HCT116 (cell line): ENCODE data around the gene ITPR2. TPM values are rescaled to one million over a fixed set of nuclear protein-coding genes. Genes with fewer than 3 reads are reported as not detected.

ENCODE experiments used
- ATAC-seq: fragments of 200-7000 bp; cut with Tn5 transposase; 2 replicates; pipeline ENCODE4 v1.9.1; 2020; ENCODE audit warnings: mild to moderate bottlenecking, moderate library complexity
- BruUV-seq: library from RNA; stranded (reverse); fragments of 400-500 nt; replicated peaks from 2 replicates; lab custom pipeline; 2021; lab: Mats Ljungman, UMichigan
- CTCF ChIA-PET: fragments of 300-600 bp; sonication (Branson Sonifier 250); formaldehyde crosslinking; loops from one replicate; lab custom pipeline; 2021; ENCODE audit warnings: antibody characterized with exemption; lab: Charles Lee
- POLR2A ChIA-PET: fragments of 300-600, 350-600 bp; sonication (Branson Sonifier 250); formaldehyde crosslinking; loops from one replicate; lab custom pipeline; 2021; ENCODE audit warnings: antibody characterized with exemption; lab: Charles Lee
- RAD21 ChIA-PET, 2 experiments: fragments of 300-600 bp; sonication (Branson Sonifier 250); formaldehyde crosslinking; loops; one replicate each; lab custom pipeline; 2023; ENCODE audit warnings: low total read pairs in 2 of 2; ENCODE audit not compliant: uncharacterized antibody in 2 of 2, unreplicated experiment in 2 of 2, low non-redundant PET in 1 of 2; lab: Charles Lee
- DNase-seq: peaks from one replicate; pipeline ENCODE4 v3.0.0-alpha.2; 2010; ENCODE audit warnings: low read depth, low spot score
- H2AFZ ChIP-seq: fragments of 200-600 bp; shearing (Covaris generic), sonication (generic); 2 replicates; pipeline ENCODE4 v1.6.1; 2017; ENCODE audit warnings: low read depth, mixed run types, mixed read lengths, antibody characterized with exemption, low read length; ENCODE audit not compliant: poor library complexity, severe bottlenecking
- H3K27ac ChIP-seq: 2 replicates; pipeline ENCODE4 v1.5.1; 2012; ENCODE audit warnings: low read depth, low read length
- H3K27me3 ChIP-seq: fragments of 200-600 bp; sonication (generic); 2 replicates; pipeline ENCODE4 v1.6.1; 2016; ENCODE audit warnings: mixed run types, low read length, mixed read lengths; ENCODE audit not compliant: insufficient read depth
- H3K36me3 ChIP-seq, 2 experiments: fragments of 200-500 bp in 1 of 2; fragments of 200-600 bp in 1 of 2; sonication (Bioruptor generic) in 1 of 2; sonication (generic) in 1 of 2; 2 replicates each; pipeline versions ENCODE4 v1.5.1 to v1.6.1; 2014 to 2016; ENCODE audit warnings: low read length in 2 of 2, inconsistent platforms in 1 of 2, mixed read lengths in 1 of 2, mixed run types in 1 of 2; ENCODE audit not compliant: insufficient read depth in 2 of 2, control insufficient read depth in 1 of 2
- H3K4me1 ChIP-seq, 2 experiments: fragments of 200-600 bp in 1 of 2; sonication (generic) in 1 of 2; 2 replicates each; pipeline versions ENCODE4 v1.5.1 to v1.6.1; 2012 to 2017; ENCODE audit warnings: low read length in 2 of 2, inconsistent platforms in 1 of 2, mild to moderate bottlenecking in 1 of 2, mixed read lengths in 1 of 2, mixed run types in 1 of 2, moderate library complexity in 1 of 2; ENCODE audit not compliant: insufficient read depth in 2 of 2, control insufficient read depth in 1 of 2
- H3K4me2 ChIP-seq: fragments of 200-600 bp; sonication (generic); 2 replicates; pipeline ENCODE4 v1.6.1; 2017; ENCODE audit warnings: mixed run types, low read length, mixed read lengths
- H3K4me3 ChIP-seq, 2 experiments: fragments of 200-600 bp in 1 of 2; sonication (generic) in 1 of 2; replicated peaks in 1 of 2; 2 replicates each; pipeline ENCODE4 v1.5.1; 2011 to 2016; ENCODE audit warnings: low read length in 2 of 2, control low read depth in 1 of 2, low read depth in 1 of 2, mild to moderate bottlenecking in 1 of 2, mixed read lengths in 1 of 2, mixed run types in 1 of 2
- H3K79me2 ChIP-seq: fragments of 200-600 bp; sonication (generic); 2 replicates; pipeline ENCODE4 v1.6.1; 2017; ENCODE audit warnings: mild to moderate bottlenecking, mixed run types, low read length, moderate library complexity, mixed read lengths; ENCODE audit not compliant: insufficient read depth
- H3K9ac ChIP-seq: fragments of 200-600 bp; sonication (generic); 2 replicates; pipeline ENCODE4 v1.6.1; 2016; ENCODE audit warnings: low read length, mixed read lengths
- H3K9me2 ChIP-seq: fragments of 200-600 bp; sonication (generic), shearing (Covaris generic); 2 replicates; pipeline ENCODE4 v1.6.1; 2017; ENCODE audit warnings: mixed run types, mild to moderate bottlenecking, moderate library complexity; ENCODE audit not compliant: insufficient read depth
- H3K9me3 ChIP-seq, 2 experiments: fragments of 200-500 bp in 1 of 2; fragments of 200-600 bp in 1 of 2; sonication (Bioruptor generic) in 1 of 2; sonication (generic) in 1 of 2; 2 replicates each; pipeline ENCODE4 v1.6.1; 2014 to 2017; ENCODE audit warnings: low read length in 2 of 2, mixed read lengths in 2 of 2, inconsistent platforms in 1 of 2, low read depth in 1 of 2, mild to moderate bottlenecking in 1 of 2, mixed run types in 1 of 2, moderate library complexity in 1 of 2; ENCODE audit not compliant: control insufficient read depth in 1 of 2, insufficient read depth in 1 of 2
- H4K20me1 ChIP-seq: fragments of 200-600 bp; sonication (generic), shearing (Covaris generic); 2 replicates; pipeline ENCODE4 v1.6.1; 2017; ENCODE audit warnings: mixed run types, mild to moderate bottlenecking, moderate library complexity; ENCODE audit not compliant: insufficient read depth
- CEBPB ChIP-seq: IDR thresholded peaks from 2 replicates; pipeline ENCODE4 v1.6.1; 2012; ENCODE audit warnings: low read depth
- JUND ChIP-seq: IDR thresholded peaks from 2 replicates; pipeline ENCODE4 v1.6.1; 2012
- MAX ChIP-seq: IDR thresholded peaks from 2 replicates; pipeline ENCODE4 v1.6.1; 2012
- POLR2AphosphoS5 ChIP-seq: IDR thresholded peaks from 2 replicates; pipeline ENCODE4 v1.6.1; 2011; ENCODE audit warnings: mild to moderate bottlenecking, low read depth, low read length, moderate library complexity
- RAD21 ChIP-seq: IDR thresholded peaks from 2 replicates; pipeline ENCODE4 v1.6.1; 2012; ENCODE audit warnings: low read depth, mild to moderate bottlenecking
- REST ChIP-seq: IDR thresholded peaks from 2 replicates; pipeline ENCODE4 v1.6.1; 2012; ENCODE audit warnings: low read depth
- SIN3A ChIP-seq: IDR thresholded peaks from 2 replicates; pipeline ENCODE4 v1.6.1; 2012; ENCODE audit warnings: low read depth
- SRF ChIP-seq: IDR thresholded peaks from 2 replicates; pipeline ENCODE4 v1.6.1; 2012; ENCODE audit warnings: low read depth
- TCF7L2 ChIP-seq: IDR thresholded peaks from 2 replicates; pipeline ENCODE4 v1.7.0; 2011; ENCODE audit warnings: borderline replicate concordance, inconsistent platforms; ENCODE audit not compliant: insufficient read depth, insufficient read length; ENCODE audit errors: extremely low read depth
- ZNF274 ChIP-seq: fragments of 200-500 bp; sonication (Bioruptor generic); IDR thresholded peaks from 2 replicates; pipeline ENCODE4 v1.6.1; 2014; ENCODE audit warnings: mild to moderate bottlenecking, low read depth, low read length, inconsistent platforms
- intact Hi-C: fragments of 100-400 bp; cut with micrococcal nuclease; formaldehyde crosslinking; loops from 2 replicates; pipeline ENCODE4 v1.10.0; 2022
- total RNA-seq: library from RNA; stranded (reverse); gene quantifications from one replicate; pipeline ENCODE4 v1.2.1, GENCODE V29; 2021; ENCODE audit not compliant: unreplicated experiment
- TF ChIP-seq, protein P1 (sequence below): IDR thresholded peaks from 2 replicates; pipeline ENCODE4 v1.6.1; 2011; ENCODE audit warnings: mild to moderate bottlenecking, low read length, moderate library complexity; ENCODE audit not compliant: insufficient replicate concordance; ENCODE audit errors: extremely low read depth
- TF ChIP-seq, protein P2 (sequence below): IDR thresholded peaks from 2 replicates; pipeline ENCODE4 v1.6.1; 2012

Gene ITPR2
- total RNA-seq, 1 experiment from 2014 or later: 6.5 TPM

DNA sequence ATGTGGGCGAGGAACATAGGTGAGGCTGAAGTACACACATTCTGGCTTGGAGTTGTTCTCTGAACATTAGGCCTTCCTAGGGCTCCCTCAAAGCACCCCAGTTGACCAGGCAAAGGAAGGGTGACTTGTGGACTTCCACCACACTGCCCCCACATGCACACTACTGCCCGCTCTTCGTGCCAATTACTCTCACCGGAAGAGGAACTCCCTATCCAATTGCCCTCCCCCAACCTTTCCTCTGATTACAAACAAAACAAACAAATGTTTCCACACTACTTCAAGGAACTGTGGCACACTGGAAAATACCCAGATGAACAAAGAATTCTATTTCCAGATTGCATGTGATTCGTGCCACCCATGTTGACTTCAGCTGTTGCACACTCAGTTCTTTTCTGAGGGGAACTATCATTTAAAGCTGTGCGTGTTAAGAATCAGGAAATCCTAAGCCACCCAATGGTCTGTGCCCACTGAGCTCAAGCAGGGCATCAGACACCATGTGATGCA is 498.3 kb downstream of the ITPR2 start:
- ChIA-PET CTCF (no interaction called here), POLR2A (no interaction called here), RAD21 (no interaction called here)
- Histone ChIP-seq H3K4me3 (no peak overlapping the region), H3K27ac (no peak overlapping the region), H3K9ac (no peak overlapping the region), H3K9me2 (no peaks in the 10 kb centered on the region), H3K36me3 (no peaks in the 10 kb centered on the region), H3K79me2 (no peaks in the 10 kb centered on the region), H2AFZ (no peak overlapping the region), H3K9me3 (no peaks in the 10 kb centered on the region), H3K4me2 (no peak overlapping the region), H3K27me3 (no peaks in the 10 kb centered on the region), H3K4me1 (peaks cover 2 to 11% of the 10 kb centered on the region in 2 experiments; a peak in 2 of 4 replicates), H4K20me1 (no peaks in the 10 kb centered on the region)
- intact Hi-C loops: no loop called here
- no peak for TF ChIP-seq CEBPB
- no peak for TF ChIP-seq REST
- DNase-seq (no peak), ATAC-seq (no peak)
- BruUV-seq: no TSS peak

DNA sequence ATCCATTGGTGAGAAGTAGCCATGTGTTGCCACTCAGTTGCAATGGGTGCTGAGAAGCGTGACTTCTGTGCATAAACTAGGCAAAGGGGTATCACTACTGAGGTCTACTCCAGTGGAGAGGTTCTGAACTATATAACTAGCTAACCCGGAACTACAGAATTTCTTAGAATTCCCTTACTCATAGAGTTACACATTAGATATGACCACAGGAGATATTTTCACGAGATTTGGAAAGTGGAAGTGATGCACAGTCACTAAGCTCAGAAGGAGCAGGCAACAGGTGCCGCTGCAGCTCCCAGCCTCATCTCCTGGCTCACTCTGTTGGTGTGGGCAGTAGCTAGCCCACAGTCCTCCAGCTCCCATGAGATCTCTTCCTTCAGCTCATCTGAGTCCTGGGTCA is 501.0 kb downstream of the ITPR2 start:
- Histone ChIP-seq H2AFZ (no peak overlapping the region), H3K4me1 (no peaks in the 10 kb centered on the region), H3K79me2 (no peaks in the 10 kb centered on the region), H3K4me3 (no peak overlapping the region), H4K20me1 (no peaks in the 10 kb centered on the region), H3K27ac (no peak overlapping the region), H3K9me2 (no peaks in the 10 kb centered on the region), H3K36me3 (no peaks in the 10 kb centered on the region), H3K4me2 (no peak overlapping the region), H3K27me3 (no peaks in the 10 kb centered on the region), H3K9me3 (no peaks in the 10 kb centered on the region), H3K9ac (no peak overlapping the region)
- no TSS peak for BruUV-seq
- ChIA-PET POLR2A (no interaction called here), CTCF (no interaction called here), RAD21 (no interaction called here)
- ATAC-seq (no peak), DNase-seq (no peak)
- intact Hi-C loops: loop anchor here (1.0 kb wide), 1 partner anchor 21 kb away; no protein-coding TSS in a partner anchor
- TF ChIP-seq JUND: no peak
- TF ChIP-seq CEBPB: no peak
- TF ChIP-seq SIN3A: no peak
- TF ChIP-seq ZNF274: no peak
- TF ChIP-seq, protein P1, sequence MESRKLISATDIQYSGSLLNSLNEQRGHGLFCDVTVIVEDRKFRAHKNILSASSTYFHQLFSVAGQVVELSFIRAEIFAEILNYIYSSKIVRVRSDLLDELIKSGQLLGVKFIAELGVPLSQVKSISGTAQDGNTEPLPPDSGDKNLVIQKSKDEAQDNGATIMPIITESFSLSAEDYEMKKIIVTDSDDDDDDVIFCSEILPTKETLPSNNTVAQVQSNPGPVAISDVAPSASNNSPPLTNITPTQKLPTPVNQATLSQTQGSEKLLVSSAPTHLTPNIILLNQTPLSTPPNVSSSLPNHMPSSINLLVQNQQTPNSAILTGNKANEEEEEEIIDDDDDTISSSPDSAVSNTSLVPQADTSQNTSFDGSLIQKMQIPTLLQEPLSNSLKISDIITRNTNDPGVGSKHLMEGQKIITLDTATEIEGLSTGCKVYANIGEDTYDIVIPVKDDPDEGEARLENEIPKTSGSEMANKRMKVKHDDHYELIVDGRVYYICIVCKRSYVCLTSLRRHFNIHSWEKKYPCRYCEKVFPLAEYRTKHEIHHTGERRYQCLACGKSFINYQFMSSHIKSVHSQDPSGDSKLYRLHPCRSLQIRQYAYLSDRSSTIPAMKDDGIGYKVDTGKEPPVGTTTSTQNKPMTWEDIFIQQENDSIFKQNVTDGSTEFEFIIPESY: no peak
- no peak for TF ChIP-seq SRF
- TF ChIP-seq, protein P2, sequence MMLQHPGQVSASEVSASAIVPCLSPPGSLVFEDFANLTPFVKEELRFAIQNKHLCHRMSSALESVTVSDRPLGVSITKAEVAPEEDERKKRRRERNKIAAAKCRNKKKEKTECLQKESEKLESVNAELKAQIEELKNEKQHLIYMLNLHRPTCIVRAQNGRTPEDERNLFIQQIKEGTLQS: no peak
- TF ChIP-seq TCF7L2: no peak
- no peak for TF ChIP-seq POLR2AphosphoS5
- TF ChIP-seq RAD21: no peak
- TF ChIP-seq MAX: no peak
